A204.1 (cell line): ENCODE results near the gene TPRX2.
"Not testable (repeated sequence)": the region's sequence is repeated elsewhere in the genome, so short reads cannot be mapped to it uniquely, and the experiment has no call there.

ENCODE experiments used
- FAIRE-seq: peaks from 2 replicates; lab custom pipeline; 2012; peaks lifted over from hg19 to GRCh38; lab: Jason Lieb, UNC

The TPRX2 gene

GRCh38 chr19:47861630-47862029 is 2.6 kb downstream of the TPRX2 start:
- FAIRE-seq, result no peak

- FAIRE-seq, result peak; percentile 77
Observed at GRCh38 chr19:47863514-47863936, 4.5 kb downstream of the TPRX2 start.

DNA sequence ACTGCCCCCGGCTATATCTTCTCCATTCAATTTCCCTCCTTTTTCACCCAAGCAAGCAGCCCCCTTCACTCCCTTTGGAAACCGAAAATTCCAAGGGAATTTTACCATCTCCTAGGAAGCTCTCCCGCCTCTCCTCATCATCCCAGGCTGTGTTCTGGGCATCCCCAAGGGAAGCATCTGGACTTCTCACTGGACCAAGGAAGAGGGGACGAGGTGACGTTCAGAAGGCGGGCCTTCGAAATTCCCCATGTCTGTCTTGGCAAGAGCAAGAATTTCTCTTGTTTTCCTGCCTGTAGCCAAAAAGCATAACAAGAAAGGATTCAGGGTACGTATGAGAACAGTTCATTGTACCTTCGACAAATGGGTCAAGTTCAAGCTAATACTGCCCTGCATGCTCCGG is 6.1 kb downstream of the TPRX2 start:
- no peak for FAIRE-seq

- FAIRE-seq, result no peak
Observed at GRCh38 chr19:47878906-47879305, 19.9 kb downstream of the TPRX2 start.

DNA sequence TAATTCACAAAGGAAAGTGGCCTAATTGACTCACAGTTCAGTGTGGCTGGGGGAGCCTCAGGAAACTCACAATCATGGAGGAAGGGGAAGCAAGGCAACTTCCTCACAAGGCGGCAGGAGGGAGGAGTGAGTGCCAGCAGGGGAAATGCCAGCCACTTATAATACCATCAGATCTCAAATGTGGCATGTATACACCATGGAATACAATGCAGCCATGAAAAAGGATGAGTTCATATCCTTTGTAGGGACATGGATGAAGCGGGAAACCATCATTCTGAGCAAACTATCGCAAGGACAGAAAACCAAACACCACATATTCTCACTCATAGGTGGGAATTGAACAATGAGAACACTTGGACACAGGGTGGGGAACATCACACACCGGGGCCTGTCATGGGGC is 20.4 kb downstream of the TPRX2 start:
- not testable (repeated sequence) for FAIRE-seq

DNA sequence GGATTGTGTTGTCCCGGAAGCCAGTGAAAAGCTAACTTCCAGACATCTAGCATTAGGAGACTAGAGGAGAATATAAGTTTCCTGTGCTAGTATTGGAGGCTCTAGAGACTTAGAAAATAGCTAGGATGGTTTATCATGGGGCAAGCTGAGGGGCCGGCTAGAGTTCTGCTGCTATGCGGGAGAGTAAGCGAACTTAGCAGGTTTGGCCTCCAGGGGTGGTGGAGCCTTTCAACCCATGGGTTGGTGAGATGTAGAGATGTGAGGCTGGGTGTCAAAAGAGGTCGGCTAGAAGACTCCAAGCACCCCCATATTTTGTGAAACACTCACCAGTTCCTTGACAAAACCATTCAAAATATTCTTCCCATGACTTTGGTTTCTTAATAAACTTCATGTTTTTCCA is 22.7 kb downstream of the TPRX2 start:
- FAIRE-seq, result no peak

- no peak for FAIRE-seq
Observed at GRCh38 chr19:47882890-47883289, 23.9 kb downstream of the TPRX2 start.

- FAIRE-seq, result no peak
Observed at GRCh38 chr19:47885067-47885463, 26.0 kb downstream of the TPRX2 start.

- FAIRE-seq, result no peak
Observed at GRCh38 chr19:47886010-47886559, 27.1 kb downstream of the TPRX2 start, which contains the start of gene SULT2A1. TSS of gene SULT2A1 (minus strand) at chr19:47886315. CDS start at chr19:47886257, 58 bp downstream.

DNA sequence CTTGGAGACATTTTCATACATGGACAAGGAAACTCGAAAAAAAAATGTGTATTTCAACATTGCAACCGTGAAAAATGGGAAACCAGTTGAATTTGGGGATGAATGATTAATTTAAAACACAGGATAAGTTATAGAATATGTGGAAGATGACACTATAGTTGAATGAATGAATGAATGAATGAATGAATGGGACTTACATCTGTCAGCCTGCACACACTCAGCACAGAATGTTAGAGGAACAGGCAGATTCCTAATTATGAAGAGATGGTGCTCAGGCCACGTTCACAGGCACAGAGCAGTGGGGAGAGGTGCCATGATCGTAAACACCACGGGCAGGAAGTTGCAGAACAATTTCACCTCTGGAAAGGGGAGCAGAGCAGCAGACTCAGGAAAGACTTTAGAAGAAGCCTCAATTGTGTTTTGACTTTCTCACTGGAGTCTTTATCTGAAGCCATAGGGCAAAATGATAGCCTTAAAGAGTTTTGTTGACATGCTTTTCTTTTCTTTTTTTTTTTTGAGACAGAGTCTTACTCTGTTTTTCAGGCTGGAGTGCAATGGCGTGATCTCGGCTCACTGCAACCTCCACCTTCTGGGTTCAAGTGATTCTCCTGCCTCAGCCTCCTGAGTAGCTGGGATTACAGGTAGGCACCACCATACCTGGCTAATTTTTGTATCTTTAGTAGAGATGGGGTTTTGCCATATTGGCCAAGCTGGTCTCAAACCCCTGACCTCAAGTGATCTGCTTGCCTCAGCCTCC is 32.0 kb downstream of the TPRX2 start:
- no peak for FAIRE-seq

GRCh38 chr19:47891622-47891922 is 32.5 kb downstream of the TPRX2 start:
- no peak for FAIRE-seq

- FAIRE-seq, result no peak
Observed at GRCh38 chr19:47891923-47892666, 33.1 kb downstream of the TPRX2 start.

- FAIRE-seq, result no peak
Observed at GRCh38 chr19:47895165-47895782, 36.2 kb downstream of the TPRX2 start.

GRCh38 chr19:47896019-47896418 is 37.0 kb downstream of the TPRX2 start:
- no peak for FAIRE-seq

DNA sequence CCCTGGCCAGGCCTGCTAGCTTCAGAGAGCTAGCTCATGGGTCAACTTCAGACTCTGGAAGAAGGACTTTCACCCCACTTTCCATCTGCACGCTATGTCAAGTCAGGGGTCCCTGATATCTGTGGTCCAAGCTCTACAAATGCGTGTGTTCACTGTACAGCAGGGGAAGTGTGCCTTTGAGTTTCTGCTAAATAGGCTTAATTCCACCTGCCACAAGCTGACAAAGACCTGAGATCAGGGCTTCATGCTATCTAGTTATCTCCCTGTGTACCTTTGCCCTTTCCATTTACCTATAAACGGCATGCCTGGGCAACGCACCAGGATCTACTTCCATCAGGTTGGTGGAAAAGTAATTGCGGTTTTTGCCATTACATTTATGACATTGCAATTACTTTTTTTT is 37.7 kb downstream of the TPRX2 start:
- no peak for FAIRE-seq

DNA sequence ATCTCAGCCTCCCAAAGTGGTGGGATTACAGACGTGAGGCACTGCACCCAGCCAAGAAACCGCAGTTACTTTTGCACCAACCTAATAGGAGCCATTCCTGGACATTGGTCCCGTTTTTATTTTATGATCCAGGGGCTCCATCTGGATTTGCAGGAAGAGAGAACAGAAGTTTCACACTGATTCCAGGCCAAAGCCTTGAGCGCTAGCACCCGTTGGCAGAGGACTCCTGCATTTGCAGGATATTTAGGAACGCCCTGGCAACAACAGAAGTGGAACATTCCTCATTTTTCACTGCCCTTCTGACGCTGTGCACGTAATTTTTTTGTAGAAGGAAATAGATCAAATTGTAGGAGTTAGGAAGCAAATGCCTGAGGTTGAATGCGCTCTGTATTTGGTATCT is 38.8 kb downstream of the TPRX2 start:
- FAIRE-seq, result no peak

GRCh38 chr19:47899335-47899734 is 40.3 kb downstream of the TPRX2 start:
- FAIRE-seq, result no peak

GRCh38 chr19:47901370-47901769 is 42.3 kb downstream of the TPRX2 start:
- FAIRE-seq, result no peak

GRCh38 chr19:47909350-47909749 is 50.3 kb downstream of the TPRX2 start:
- FAIRE-seq, result not testable (repeated sequence)

- FAIRE-seq, result not testable (repeated sequence)
Observed at GRCh38 chr19:47910191-47910590, 51.2 kb downstream of the TPRX2 start.
